Adipose tissue (tissue), 3 donors: ENCODE results near the gene PDIA6. TPM values are rescaled to one million over a fixed set of nuclear protein-coding genes. Genes with fewer than 3 reads are reported as not detected.

ENCODE experiments used
- H3K27ac ChIP-seq: one replicate; pipeline ENCODE4 v1.5.1; 2013; ENCODE audit warnings: low read depth, low read length
- WGBS, 3 donors: extraction: QIAGEN DNeasy Blood & Tissue Kit; methylation state at CpG; one replicate each; pipeline ENCODE4 v1.1.7; 2013; 5-methylcytosine and 5-hydroxymethylcytosine counted together
- polyA plus RNA-seq, 3 donors: library from polyadenylated mRNA; stranded (reverse); fragments of 200-250 nt; gene quantifications; one replicate each; pipeline ENCODE4 v1.2.3, GENCODE V29; 2013
- donor health status: healthy with polysubstance abuse.
- donor health status: Bipolar disorder and iron deficiency.
- donor health status: healthy.

The PDIA6 gene
- polyA plus RNA-seq, 3 donors, result 71.5 to 164 (median 124) TPM

GRCh38 chr2:10775021-10775780 lies 37.4 kb downstream of the PDIA6 start:
- H3K27ac ChIP-seq, result no peak overlapping the region
- WGBS, 3 donors, result 74 to 79% (median 77%) methylated on average over 23 of the region's 23 CpGs

GRCh38 chr2:10774394-10774793 lies 38.2 kb downstream of the PDIA6 start:
- H3K27ac ChIP-seq, result no peak overlapping the region
- WGBS, 3 donors, result 38 to 69% (median 56%) methylated on average over 6 of the region's 6 CpGs

GRCh38 chr2:10773821-10774341 lies 38.7 kb downstream of the PDIA6 start:
- no peak overlapping the region for H3K27ac ChIP-seq
- 71 to 81% (median 73%) methylated on average over 8 of the region's 8 CpGs for WGBS, 3 donors

- H3K27ac ChIP-seq, result no peak overlapping the region
- WGBS, 3 donors, result 66 to 87% (median 78%) methylated on average over 13 of the region's 13 CpGs
These were observed 39.7 kb downstream of the PDIA6 start for GRCh38 chr2:10772868-10773215.

GRCh38 chr2:10772201-10772867 lies 40.3 kb downstream of the PDIA6 start:
- WGBS, 3 donors, result 82 to 90% (median 89%) methylated on average over 12 of the region's 12 CpGs
- no peak overlapping the region for H3K27ac ChIP-seq

GRCh38 chr2:10771786-10772185 lies 40.8 kb downstream of the PDIA6 start:
- WGBS, 3 donors, result 88 to 92% (median 91%) methylated on average over 13 of the region's 13 CpGs

GRCh38 chr2:10770956-10771750 lies 41.4 kb downstream of the PDIA6 start:
- no peak overlapping the region for H3K27ac ChIP-seq
- WGBS, 3 donors, result 76 to 88% (median 81%) methylated on average over 22 of the region's 22 CpGs

More at GRCh38 chr2:10771786-10772185, 40.8 kb downstream of the PDIA6 start:
- H3K27ac ChIP-seq, result no peak overlapping the region

GRCh38 chr2:10768063-10768507 lies 44.5 kb downstream of the PDIA6 start:
- WGBS, 3 donors, result 73 to 79% (median 74%) methylated on average over 15 to 16 of the region's 16 CpGs
- H3K27ac ChIP-seq, result no peak overlapping the region

GRCh38 chr2:10765914-10766313 lies 46.7 kb downstream of the PDIA6 start:
- 85 to 92% (median 88%) methylated on average over 12 of the region's 12 CpGs for WGBS, 3 donors

GRCh38 chr2:10765461-10765860 lies 47.1 kb downstream of the PDIA6 start:
- H3K27ac ChIP-seq, result no peak overlapping the region
- WGBS, 3 donors, result 55 to 69% (median 63%) methylated on average over 5 of the region's 5 CpGs

More at GRCh38 chr2:10765914-10766313, 46.7 kb downstream of the PDIA6 start:
- no peak overlapping the region for H3K27ac ChIP-seq

GRCh38 chr2:10764896-10765295 lies 47.7 kb downstream of the PDIA6 start:
- 65 to 89% (median 83%) methylated on average over 4 of the region's 4 CpGs for WGBS, 3 donors
- no peak overlapping the region for H3K27ac ChIP-seq

GRCh38 chr2:10764096-10764785 lies 48.3 kb downstream of the PDIA6 start:
- H3K27ac ChIP-seq, result no peak overlapping the region
- 85 to 89% (median 89%) methylated on average over 18 of the region's 18 CpGs for WGBS, 3 donors

GRCh38 chr2:10763461-10763800 lies 49.2 kb downstream of the PDIA6 start:
- no peak overlapping the region for H3K27ac ChIP-seq
- 73 to 83% (median 73%) methylated on average over 9 of the region's 9 CpGs for WGBS, 3 donors

GRCh38 chr2:10762651-10763460 lies 49.7 kb downstream of the PDIA6 start:
- H3K27ac ChIP-seq, result no peak overlapping the region
- 52 to 55% (median 55%) methylated on average over 25 of the region's 25 CpGs for WGBS, 3 donors

GRCh38 chr2:10761591-10761990 lies 51.0 kb downstream of the PDIA6 start:
- WGBS, 3 donors, result 85 to 91% (median 89%) methylated on average over 9 of the region's 9 CpGs
- H3K27ac ChIP-seq, result no peak overlapping the region

- WGBS, 3 donors, result 82 to 90% (median 84%) methylated on average over 13 of the region's 13 CpGs
- H3K27ac ChIP-seq, result no peak overlapping the region
These were observed 51.6 kb downstream of the PDIA6 start for GRCh38 chr2:10760794-10761504.

GRCh38 chr2:10759151-10759714 lies 53.4 kb downstream of the PDIA6 start:
- H3K27ac ChIP-seq, result no peak overlapping the region
- WGBS, 3 donors, result 83 to 89% (median 84%) methylated on average over 11 of the region's 11 CpGs
